GM23338 (cell line): ENCODE measurements around the gene MAP1LC3A. TPM values are rescaled to one million over a fixed set of nuclear protein-coding genes. Genes with fewer than 3 reads are reported as not detected.
"Not testable (repeated sequence)": the region's sequence is repeated elsewhere in the genome, so short reads cannot be mapped to it uniquely, and the experiment has no call there.

ENCODE experiments used
- ATAC-seq: fragments of 200-7000 bp; cut with Tn5 transposase; 3 replicates; pipeline ENCODE4 v1.9.1; 2020
- DNase-seq: peaks from one replicate; pipeline ENCODE4 v3.0.0-alpha.2; 2015; ENCODE audit warnings: low spot score
- H2AFZ ChIP-seq: fragments of 200-600 bp; sonication (generic); 2 replicates; pipeline ENCODE4 v1.8.0; 2016; ENCODE audit warnings: antibody characterized with exemption, mild to moderate bottlenecking, moderate library complexity
- H3F3A ChIP-seq: fragments of 200-600 bp; sonication (generic); replicated peaks from 2 replicates; pipeline ENCODE4 v1.8.0; 2017; ENCODE audit warnings: antibody characterized with exemption, mixed run types, low read depth
- H3K27ac ChIP-seq: fragments of 200-600 bp; sonication (generic); 2 replicates; pipeline ENCODE4 v1.6.1; 2016; ENCODE audit warnings: low read depth
- H3K27me3 ChIP-seq: fragments of 200-600 bp; sonication (generic); 2 replicates; pipeline ENCODE4 v1.8.0; 2016; ENCODE audit warnings: mild to moderate bottlenecking, mixed run types, moderate library complexity; ENCODE audit not compliant: insufficient read depth
- H3K36me3 ChIP-seq: fragments of 200-600 bp; sonication (generic); 2 replicates; pipeline ENCODE4 v1.8.0; 2016; ENCODE audit warnings: mild to moderate bottlenecking; ENCODE audit not compliant: insufficient read depth
- H3K4me1 ChIP-seq: fragments of 200-600 bp; sonication (generic); 2 replicates; pipeline ENCODE4 v1.8.0; 2016; ENCODE audit warnings: mild to moderate bottlenecking, moderate library complexity; ENCODE audit not compliant: insufficient read depth
- H3K4me2 ChIP-seq: fragments of 200-600 bp; sonication (generic); 2 replicates; pipeline ENCODE4 v1.7.1; 2017; ENCODE audit warnings: mixed run types
- H3K4me3 ChIP-seq: fragments of 200-600 bp; sonication (generic); 2 replicates; pipeline ENCODE4 v1.6.1; 2016; ENCODE audit warnings: mixed run types
- H3K79me2 ChIP-seq: fragments of 200-600 bp; sonication (generic); replicated peaks from 2 replicates; pipeline ENCODE4 v1.8.0; 2017; ENCODE audit warnings: mild to moderate bottlenecking; ENCODE audit not compliant: insufficient read depth
- H3K9me2 ChIP-seq: fragments of 200-600 bp; sonication (generic); 2 replicates; pipeline ENCODE4 v1.8.0; 2017; ENCODE audit not compliant: insufficient read depth
- H4K20me1 ChIP-seq: fragments of 200-600 bp; sonication (generic); replicated peaks from 2 replicates; pipeline ENCODE4 v1.8.0; 2017; ENCODE audit warnings: mild to moderate bottlenecking; ENCODE audit not compliant: insufficient read depth
- H3K27ac Mint-ChIP-seq: 2 replicates; pipeline ENCODE4 v1.8.0; 2020; ENCODE audit warnings: inconsistent platforms, mild to moderate bottlenecking, moderate library complexity, mixed read lengths
- H3K27me3 Mint-ChIP-seq: 3 replicates; pipeline ENCODE4 v1.8.0; 2022; ENCODE audit warnings: low read depth, mild to moderate bottlenecking, moderate library complexity, mixed read lengths, inconsistent platforms; ENCODE audit not compliant: insufficient read depth, poor library complexity
- H3K36me3 Mint-ChIP-seq: 3 replicates; pipeline ENCODE4 v1.8.0; 2021; ENCODE audit warnings: low read depth, mild to moderate bottlenecking, inconsistent platforms, moderate library complexity, mixed read lengths
- H3K4me1 Mint-ChIP-seq: 3 replicates; pipeline ENCODE4 v1.8.0; 2020; ENCODE audit warnings: mild to moderate bottlenecking, inconsistent platforms, mixed read lengths
- H3K4me3 Mint-ChIP-seq: 3 replicates; pipeline ENCODE4 v1.8.0; 2021; ENCODE audit warnings: moderate library complexity, mild to moderate bottlenecking, inconsistent platforms, mixed read lengths
- H3K9me3 Mint-ChIP-seq: 3 replicates; pipeline ENCODE4 v1.8.0; 2020; ENCODE audit warnings: moderate library complexity, mild to moderate bottlenecking, inconsistent platforms, mixed read lengths
- CREB1 ChIP-seq: fragments of 250-450 bp; sonication (Bioruptor Pico); IDR thresholded peaks from 2 replicates; pipeline ENCODE4 v1.5.0; 2020; ENCODE audit warnings: low read depth, mild to moderate bottlenecking, moderate library complexity
- EZH2 ChIP-seq: fragments of 200-600 bp; sonication (generic); IDR thresholded peaks from one replicate; pipeline ENCODE4 v1.8.0; 2017; ENCODE audit warnings: antibody characterized with exemption, mild to moderate bottlenecking, low read depth; ENCODE audit not compliant: unreplicated experiment
- EZH2phosphoT487 ChIP-seq: fragments of 200-600 bp; sonication (generic); IDR thresholded peaks from one replicate; pipeline ENCODE4 v1.8.1; 2018; ENCODE audit warnings: antibody characterized with exemption; ENCODE audit not compliant: unreplicated experiment
- JUNB ChIP-seq: IDR thresholded peaks from one replicate; pipeline ENCODE4 v1.6.1; 2016; ENCODE audit warnings: antibody characterized with exemption; ENCODE audit not compliant: unreplicated experiment
- NANOG ChIP-seq: IDR thresholded peaks from 2 replicates; pipeline ENCODE4 v1.6.1; 2016; ENCODE audit warnings: antibody characterized with exemption, borderline replicate concordance
- POLR2AphosphoS5 ChIP-seq: IDR thresholded peaks from 2 replicates; pipeline ENCODE4 v1.6.1; 2016; ENCODE audit warnings: antibody characterized with exemption, low read depth
- STAT1 ChIP-seq: IDR thresholded peaks from one replicate; pipeline ENCODE4 v1.6.1; 2016; ENCODE audit warnings: antibody characterized with exemption; ENCODE audit not compliant: unreplicated experiment
- ZNF331 ChIP-seq: fragments of 250-450 bp; sonication (Bioruptor Pico); IDR thresholded peaks from 2 replicates; pipeline ENCODE4 v1.5.0; 2020; ENCODE audit warnings: low read depth, mild to moderate bottlenecking, moderate library complexity
- polyA plus RNA-seq: library from polyadenylated mRNA; unstranded; fragments of >200 nt; fragmentation: Nextera tagmentation; extraction: Ambion mirVana; gene quantifications from 2 replicates; pipeline ENCODE4 v1.2.1, GENCODE V29; 2016
- total RNA-seq: library from RNA; depleted of rRNA; stranded (reverse); fragments of >200 nt; shearing (Covaris generic); gene quantifications from 2 replicates; pipeline ENCODE4 v1.2.3, GENCODE V29; 2014
- TF ChIP-seq, protein P1 (sequence below): IDR thresholded peaks from 2 replicates; pipeline ENCODE4 v1.6.1; 2016; ENCODE audit warnings: antibody characterized with exemption
- TF ChIP-seq, protein P2 (sequence below), 2 experiments: fragments of 200-600 bp in 1 of 2; sonication (generic) in 1 of 2; conservative IDR thresholded peaks; 2 replicates each; pipeline versions ENCODE4 v1.5.1 to v1.6.1; 2016 to 2017; ENCODE audit warnings: antibody characterized with exemption in 2 of 2, low read depth in 2 of 2, mild to moderate bottlenecking in 2 of 2, moderate library complexity in 1 of 2

MAP1LC3A gene
- total and polyA plus RNA-seq, 2 experiments from 2014 or later: 15.2 to 15.9 TPM

DNA sequence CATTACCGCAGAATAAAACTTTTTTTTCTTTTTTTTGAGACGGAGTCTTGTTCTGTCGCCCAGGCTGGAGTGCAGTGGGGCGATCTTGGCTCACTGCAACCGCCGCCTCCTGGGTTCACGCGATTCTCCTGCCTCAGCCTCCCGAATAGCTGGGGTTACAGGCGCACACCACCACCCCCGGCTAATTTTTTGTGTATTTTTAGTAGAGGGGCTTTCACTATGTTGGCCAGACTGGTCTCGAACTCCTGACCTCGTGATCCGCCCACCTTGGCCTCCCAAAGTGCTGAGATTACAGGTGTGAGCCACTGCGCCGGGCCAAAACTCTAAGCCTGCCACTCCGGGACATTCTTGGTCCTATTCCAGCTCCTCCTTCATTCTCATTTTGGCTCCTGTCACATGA is 44.5 kb upstream of the MAP1LC3A start:
- H3K9me3 Mint-ChIP-seq, DNase-seq, H3K36me3 Mint-ChIP-seq, H3K4me3 Mint-ChIP-seq, H3K27ac ChIP-seq, H3K27me3 ChIP-seq, H3K4me1 ChIP-seq, H3K4me3 ChIP-seq, H3K27ac Mint-ChIP-seq, ATAC-seq, H4K20me1 ChIP-seq, H3K36me3 ChIP-seq, H2AFZ ChIP-seq, H3K9me2 ChIP-seq, H3F3A ChIP-seq: not testable (repeated sequence)
- peak overlapping the region; percentile 87; the same call in 1 of the 2 replicates for H3K4me2 ChIP-seq
- Mint-ChIP-seq H3K27me3 (peaks cover 11% of the 10 kb centered on the region), H3K4me1 (peaks cover 12% of the 10 kb centered on the region; the same call in 2 of the 3 replicates)
- H3K79me2 ChIP-seq: peaks cover 23% of the 10 kb centered on the region

DNA sequence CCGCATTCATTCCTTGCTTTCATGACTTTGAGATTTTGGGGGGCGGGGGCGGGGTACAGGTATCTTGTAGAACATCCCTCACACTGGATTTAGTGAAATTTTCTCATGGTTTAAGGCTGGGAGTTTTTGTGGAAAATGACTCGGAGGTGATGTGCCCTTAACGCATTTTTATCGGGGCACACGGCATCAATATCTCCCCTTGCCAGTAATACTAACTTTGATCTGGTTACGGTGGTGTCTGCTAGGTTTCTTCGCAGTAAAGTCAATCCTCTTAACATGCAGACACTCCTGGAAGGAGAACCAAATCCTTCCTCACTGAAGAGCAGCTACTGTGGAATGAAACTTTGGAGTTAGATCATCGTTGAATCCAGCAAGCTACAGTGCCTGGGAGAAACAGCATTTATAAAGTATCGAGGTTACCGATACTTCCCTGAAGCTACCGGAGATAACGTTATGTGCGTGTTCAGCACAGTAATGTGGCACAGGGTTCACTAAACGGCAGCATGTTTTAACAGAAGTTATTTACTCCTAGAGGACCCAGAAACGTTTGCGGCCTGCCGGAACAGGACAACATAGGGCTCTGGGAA is 43.5 kb upstream of the MAP1LC3A start:
- Histone ChIP-seq H3K27ac (peak overlapping the region; percentile 88), H3K4me2 (peak overlapping the region; percentile 87), H3K9me2 (no peaks in the 10 kb centered on the region), H3F3A (peaks cover 3% of the 10 kb centered on the region; the same call in 1 of the 2 replicates), H4K20me1 (peaks cover 13% of the 10 kb centered on the region; the same call in 1 of the 2 replicates), H3K36me3 (no peaks in the 10 kb centered on the region; the same call in 1 of the 2 replicates), H3K4me1 (peaks cover 8% of the 10 kb centered on the region), H3K4me3 (peak overlapping the region; percentile 88), H3K27me3 (no peaks in the 10 kb centered on the region), H3K79me2 (peaks cover 33% of the 10 kb centered on the region), H2AFZ (peak overlapping the region; percentile 50)
- Mint-ChIP-seq H3K4me3 (peak overlapping the region; percentile 97), H3K27ac (peak overlapping the region; percentile 98), H3K4me1 (peaks cover 12% of the 10 kb centered on the region; the same call in 2 of the 3 replicates), H3K27me3 (peaks cover 11% of the 10 kb centered on the region), H3K36me3 (peaks cover 7% of the 10 kb centered on the region; the same call in 1 of the 3 replicates), H3K9me3 (no peaks in the 10 kb centered on the region)
- ATAC-seq (no peak), DNase-seq (no peak)
- TF ChIP-seq NANOG: no peak
- TF ChIP-seq, protein P1, sequence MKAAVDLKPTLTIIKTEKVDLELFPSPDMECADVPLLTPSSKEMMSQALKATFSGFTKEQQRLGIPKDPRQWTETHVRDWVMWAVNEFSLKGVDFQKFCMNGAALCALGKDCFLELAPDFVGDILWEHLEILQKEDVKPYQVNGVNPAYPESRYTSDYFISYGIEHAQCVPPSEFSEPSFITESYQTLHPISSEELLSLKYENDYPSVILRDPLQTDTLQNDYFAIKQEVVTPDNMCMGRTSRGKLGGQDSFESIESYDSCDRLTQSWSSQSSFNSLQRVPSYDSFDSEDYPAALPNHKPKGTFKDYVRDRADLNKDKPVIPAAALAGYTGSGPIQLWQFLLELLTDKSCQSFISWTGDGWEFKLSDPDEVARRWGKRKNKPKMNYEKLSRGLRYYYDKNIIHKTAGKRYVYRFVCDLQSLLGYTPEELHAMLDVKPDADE: no peak
- TF ChIP-seq JUNB: no peak
- TF ChIP-seq EZH2phosphoT487: no peak

DNA sequence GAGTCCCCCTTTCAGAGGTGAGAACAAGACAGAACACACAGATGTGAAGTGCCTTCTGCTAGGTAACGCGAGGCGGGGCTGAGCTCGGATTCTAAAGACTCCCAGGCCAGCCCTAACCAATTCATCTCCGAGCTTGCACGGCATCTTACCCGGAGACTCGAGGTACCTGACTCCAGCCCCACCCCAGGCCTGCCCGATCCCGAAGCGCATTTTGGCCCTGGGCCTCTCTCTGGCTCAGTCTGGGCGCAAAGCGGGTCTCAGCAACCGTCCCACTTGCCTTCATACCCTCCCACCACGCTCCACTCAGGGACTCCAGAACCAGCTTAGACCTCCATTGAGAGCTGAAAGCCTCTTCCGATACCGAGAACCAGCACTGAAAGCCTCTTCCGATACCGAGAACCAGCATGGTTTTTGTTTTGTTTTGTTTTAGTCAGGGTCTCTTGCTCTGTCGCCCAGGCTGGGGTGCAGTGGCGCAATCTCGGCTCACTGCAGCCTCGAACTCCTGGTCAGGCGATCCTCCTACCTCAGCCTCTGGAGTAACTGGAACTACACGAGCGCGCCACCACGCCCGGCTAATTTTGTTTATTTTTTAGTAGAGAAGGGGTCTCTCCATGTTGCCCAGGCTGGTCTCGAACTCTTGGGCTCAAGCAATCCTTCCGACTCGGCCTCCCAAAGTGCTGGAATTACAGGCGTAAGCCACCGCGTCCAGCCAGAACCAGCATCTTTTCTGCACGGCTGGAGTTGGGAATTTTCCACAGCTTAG is 42.9 kb upstream of the MAP1LC3A start:
- DNase-seq (peak; percentile 96), ATAC-seq (peak; percentile 84)
- peak overlapping the region; percentile 88 for H3K27ac ChIP-seq
- H3K4me3 ChIP-seq: peak overlapping the region; percentile 88
- H3K4me1 ChIP-seq: peaks cover 8% of the 10 kb centered on the region
- H3K4me2 ChIP-seq: peak overlapping the region; percentile 87
- peaks cover 20% of the 10 kb centered on the region; the same call in 1 of the 2 replicates for H4K20me1 ChIP-seq
- peaks cover 11% of the 10 kb centered on the region for H3K27me3 Mint-ChIP-seq
- H3K9me2 ChIP-seq: no peaks in the 10 kb centered on the region
- peak overlapping the region; percentile 98 for H3K27ac Mint-ChIP-seq
- H3K36me3 ChIP-seq: no peaks in the 10 kb centered on the region; the same call in 1 of the 2 replicates
- no peaks in the 10 kb centered on the region for H3K27me3 ChIP-seq
- peaks cover 40% of the 10 kb centered on the region for H3K79me2 ChIP-seq
- peaks cover 3% of the 10 kb centered on the region; the same call in 1 of the 2 replicates for H3F3A ChIP-seq
- peak overlapping the region; percentile 50 for H2AFZ ChIP-seq
- peak overlapping the region; percentile 97 for H3K4me3 Mint-ChIP-seq
- no peaks in the 10 kb centered on the region for H3K9me3 Mint-ChIP-seq
- H3K36me3 Mint-ChIP-seq: peaks cover 4% of the 10 kb centered on the region; the same call in 1 of the 3 replicates
- H3K4me1 Mint-ChIP-seq: peaks cover 12% of the 10 kb centered on the region; the same call in 2 of the 3 replicates
- TF ChIP-seq STAT1: no peak
- TF ChIP-seq POLR2AphosphoS5: no peak; the same call in 1 of the 2 replicates
- TF ChIP-seq CREB1 (CRISPR knock-in tag): no peak
- no peak for TF ChIP-seq EZH2
- TF ChIP-seq, protein P2, sequence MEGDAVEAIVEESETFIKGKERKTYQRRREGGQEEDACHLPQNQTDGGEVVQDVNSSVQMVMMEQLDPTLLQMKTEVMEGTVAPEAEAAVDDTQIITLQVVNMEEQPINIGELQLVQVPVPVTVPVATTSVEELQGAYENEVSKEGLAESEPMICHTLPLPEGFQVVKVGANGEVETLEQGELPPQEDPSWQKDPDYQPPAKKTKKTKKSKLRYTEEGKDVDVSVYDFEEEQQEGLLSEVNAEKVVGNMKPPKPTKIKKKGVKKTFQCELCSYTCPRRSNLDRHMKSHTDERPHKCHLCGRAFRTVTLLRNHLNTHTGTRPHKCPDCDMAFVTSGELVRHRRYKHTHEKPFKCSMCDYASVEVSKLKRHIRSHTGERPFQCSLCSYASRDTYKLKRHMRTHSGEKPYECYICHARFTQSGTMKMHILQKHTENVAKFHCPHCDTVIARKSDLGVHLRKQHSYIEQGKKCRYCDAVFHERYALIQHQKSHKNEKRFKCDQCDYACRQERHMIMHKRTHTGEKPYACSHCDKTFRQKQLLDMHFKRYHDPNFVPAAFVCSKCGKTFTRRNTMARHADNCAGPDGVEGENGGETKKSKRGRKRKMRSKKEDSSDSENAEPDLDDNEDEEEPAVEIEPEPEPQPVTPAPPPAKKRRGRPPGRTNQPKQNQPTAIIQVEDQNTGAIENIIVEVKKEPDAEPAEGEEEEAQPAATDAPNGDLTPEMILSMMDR (conservative IDR thresholded peaks at IDR 0.05; ENCODE audit: low read depth in 2 of 2): no peak
- TF ChIP-seq EZH2phosphoT487: no peak
- TF ChIP-seq, protein P1: no peak
- no peak for TF ChIP-seq ZNF331 (CRISPR knock-in tag)
- TF ChIP-seq JUNB: no peak
